ENCODE data around the gene TALDO1. TPM values are rescaled to one million over a fixed set of nuclear protein-coding genes. Genes with fewer than 3 reads are reported as not detected.

TALDO1 gene
- total and polyA plus RNA-seq, 2 donors (not counting 3 experiments of a cell fraction or from before 2014, with no cell fraction given) = 211 to 294 TPM

- Histone ChIP-seq H3K9me3 (replicated peaks; ENCODE audit: control insufficient read depth, insufficient read depth, low read length) (no peaks in the 10 kb centered on the region), H3K9ac (replicated peaks; ENCODE audit: extremely low read depth, insufficient read depth, low read length) (no peak overlapping the region), H3K36me3 (ENCODE audit: control insufficient read depth in 2 of 2, extremely low read depth in 1 of 2, insufficient read depth in 2 of 2, low read length in 2 of 2) (peaks cover 5 to 25% of the 10 kb centered on the region in 2 experiments), H2AFZ (ENCODE audit: low read depth, low read length) (no peak overlapping the region), H3K27ac (ENCODE audit: insufficient read depth, low read depth, low read length) (no peak overlapping the region), H3K4me3 (replicated peaks in 1 of 3; ENCODE audit: insufficient read depth in 1 of 3, low read depth in 1 of 3, low read length in 3 of 3) (no peak overlapping the region), H3K4me2 (ENCODE audit: insufficient read depth, low read length) (no peak overlapping the region), H3K9me1 (replicated peaks; ENCODE audit: control insufficient read depth, extremely low read depth, insufficient read depth, low read length) (no peaks in the 10 kb centered on the region), H3K79me2 (ENCODE audit: control insufficient read depth, insufficient read depth, low read length) (peaks cover 41% of the 10 kb centered on the region), H3K27me3 (ENCODE audit: control insufficient read depth in 2 of 2, insufficient read depth in 2 of 2, low read length in 2 of 2) (no peaks in the 10 kb centered on the region), H3K4me1 (ENCODE audit: control insufficient read depth, extremely low read depth, insufficient read depth, low read length) (peaks cover 19% of the 10 kb centered on the region), H4K20me1 (replicated peaks; ENCODE audit: control insufficient read depth, extremely low read depth, insufficient read depth, low read length) (no peaks in the 10 kb centered on the region)
- TF ChIP-seq MAX (IDR thresholded peaks at IDR 0.05; ENCODE audit: insufficient read depth, insufficient read length) (no peak), GATA2 (IDR thresholded peaks at IDR 0.05; ENCODE audit: insufficient read depth, insufficient read length, low read depth, low read length) (no peak), JUN (IDR thresholded peaks at IDR 0.05; ENCODE audit: borderline replicate concordance, insufficient read depth, insufficient read length, low read depth) (no peak), EZH2 (IDR thresholded peaks at IDR 0.05; ENCODE audit: borderline replicate concordance, low read depth, low read length, severe bottlenecking) (no peak), MYC (IDR thresholded peaks at IDR 0.05; ENCODE audit: low read depth, low read length) (no peak)
- CTCF ChIA-PET = interaction anchor here (1.0 to 1.4 kb wide), 3 partner anchors 85 to 238 kb away, joined by 3 to 11 read pairs (median 4); no protein-coding TSS in a partner anchor
- dilution Hi-C loops (cut with MboI; ENCODE audit: extremely low pct_ligation_motif_present, low sequenced_read_pairs) (no loop called here), intact Hi-C loops (cut with micrococcal nuclease) (no loop called here)
- no peak for FAIRE-seq
- POLR2A ChIA-PET = no interaction called here
- no peak for DNase-seq (ENCODE audit: low read depth, low spot score)
- BruUV-seq (replicated peaks) = no TSS peak
These were observed 65.1 kb downstream of the TALDO1 start for GRCh38 chr11:812390-812789.

DNA sequence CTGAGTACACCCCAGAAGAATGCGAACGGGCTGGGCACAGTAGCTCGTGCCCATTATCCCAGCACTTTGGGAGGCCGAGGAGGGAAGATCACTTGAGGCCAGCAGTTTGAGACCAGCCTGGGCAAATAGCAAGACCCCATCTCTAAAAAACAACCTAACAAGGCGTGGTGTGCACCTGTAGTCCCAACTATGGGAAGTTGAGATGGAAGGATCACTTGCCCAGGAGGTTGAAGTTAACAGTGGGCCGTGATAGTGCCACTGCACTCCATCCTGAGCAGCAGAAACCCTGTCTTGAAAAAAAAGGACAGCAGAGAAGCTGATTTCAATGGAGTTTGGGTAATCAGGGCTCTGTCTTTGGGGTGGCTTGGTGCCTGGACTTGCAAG, 65.8 kb downstream of the TALDO1 start:
- H3K4me3 ChIP-seq (replicated peaks in 1 of 3; ENCODE audit: insufficient read depth in 1 of 3, low read depth in 1 of 3, low read length in 3 of 3) = no peak overlapping the region
- FAIRE-seq = no peak
- no peak overlapping the region for H3K27ac ChIP-seq (ENCODE audit: insufficient read depth, low read depth, low read length)
- no peaks in the 10 kb centered on the region for H3K9me3 ChIP-seq (replicated peaks; ENCODE audit: control insufficient read depth, insufficient read depth, low read length)
- ChIA-PET CTCF (no interaction called here), POLR2A (no interaction called here)
- peaks cover 36% of the 10 kb centered on the region for H3K79me2 ChIP-seq (ENCODE audit: control insufficient read depth, insufficient read depth, low read length)
- no peak for DNase-seq (ENCODE audit: low read depth, low spot score)
- no peaks in the 10 kb centered on the region for H3K9me1 ChIP-seq (replicated peaks; ENCODE audit: control insufficient read depth, extremely low read depth, insufficient read depth, low read length)
- H2AFZ ChIP-seq (ENCODE audit: low read depth, low read length) = no peak overlapping the region
- BruUV-seq (replicated peaks) = no TSS peak
- intact Hi-C loops (cut with micrococcal nuclease) (no loop called here), dilution Hi-C loops (cut with MboI; ENCODE audit: extremely low pct_ligation_motif_present, low sequenced_read_pairs) (no loop called here)
- H3K4me2 ChIP-seq (ENCODE audit: insufficient read depth, low read length) = no peak overlapping the region
- no peak for TF ChIP-seq POLR2A (IDR thresholded peaks at IDR 0.05; ENCODE audit: low read depth, low read length)
- H3K9ac ChIP-seq (replicated peaks; ENCODE audit: extremely low read depth, insufficient read depth, low read length) = no peak overlapping the region
- no peaks in the 10 kb centered on the region for H3K27me3 ChIP-seq (ENCODE audit: control insufficient read depth in 2 of 2, insufficient read depth in 2 of 2, low read length in 2 of 2)
- peaks cover 5 to 25% of the 10 kb centered on the region in 2 experiments for H3K36me3 ChIP-seq (ENCODE audit: control insufficient read depth in 2 of 2, extremely low read depth in 1 of 2, insufficient read depth in 2 of 2, low read length in 2 of 2)
- H4K20me1 ChIP-seq (replicated peaks; ENCODE audit: control insufficient read depth, extremely low read depth, insufficient read depth, low read length) = no peaks in the 10 kb centered on the region
- H3K4me1 ChIP-seq (ENCODE audit: control insufficient read depth, extremely low read depth, insufficient read depth, low read length) = peaks cover 19% of the 10 kb centered on the region

All from endothelial cell of umbilical vein (primary cell).